Effector CD8-positive, alpha-beta T cell (primary cell): ENCODE measurements around the gene OSBPL8.

ENCODE experiments used
- DNase-seq: peaks from one replicate; lab custom pipeline; 2025; lab: John Stamatoyannopoulos, UW

The OSBPL8 gene

GRCh38 chr12:76555231-76555767 is 4.3 kb downstream of the OSBPL8 start:
- DNase-seq = no peak

GRCh38 chr12:76554405-76555230 is 5.0 kb downstream of the OSBPL8 start:
- no peak for DNase-seq

- DNase-seq = no peak
Observed at GRCh38 chr12:76552343-76552938, 7.1 kb downstream of the OSBPL8 start.

GRCh38 chr12:76551482-76551888 is 8.1 kb downstream of the OSBPL8 start:
- DNase-seq = no peak

- no peak for DNase-seq
Observed at GRCh38 chr12:76549131-76549530, 10.4 kb downstream of the OSBPL8 start.

GRCh38 chr12:76548222-76548837 is 11.2 kb downstream of the OSBPL8 start:
- DNase-seq = no peak

- DNase-seq = no peak
Observed at GRCh38 chr12:76547526-76547925, 12.0 kb downstream of the OSBPL8 start.

GRCh38 chr12:76546889-76547288 is 12.7 kb downstream of the OSBPL8 start:
- DNase-seq = no peak

GRCh38 chr12:76545486-76545885 is 14.1 kb downstream of the OSBPL8 start:
- no peak for DNase-seq

- no peak for DNase-seq
Observed at GRCh38 chr12:76544601-76545261, 14.8 kb downstream of the OSBPL8 start.

- no peak for DNase-seq
Observed at GRCh38 chr12:76543813-76544347, 15.7 kb downstream of the OSBPL8 start.

GRCh38 chr12:76542908-76543307 is 16.7 kb downstream of the OSBPL8 start:
- DNase-seq = no peak

- DNase-seq = no peak
Observed at GRCh38 chr12:76539727-76540126, 19.8 kb downstream of the OSBPL8 start.

- no peak for DNase-seq
Observed at GRCh38 chr12:76537923-76538322, 21.6 kb downstream of the OSBPL8 start.

- no peak for DNase-seq
Observed at GRCh38 chr12:76536546-76536945, 23.0 kb downstream of the OSBPL8 start.

GRCh38 chr12:76535170-76535569 is 24.4 kb downstream of the OSBPL8 start:
- DNase-seq = no peak

GRCh38 chr12:76533331-76533730 is 26.2 kb downstream of the OSBPL8 start:
- DNase-seq = no peak

GRCh38 chr12:76532520-76532919 is 27.1 kb downstream of the OSBPL8 start:
- no peak for DNase-seq

GRCh38 chr12:76531056-76531455 is 28.5 kb downstream of the OSBPL8 start:
- no peak for DNase-seq

GRCh38 chr12:76530516-76530915 is 29.1 kb downstream of the OSBPL8 start:
- DNase-seq = no peak

GRCh38 chr12:76529226-76529918 is 30.2 kb downstream of the OSBPL8 start:
- DNase-seq = no peak
